GM04504 (cell line): ENCODE results near the gene PRKCH.
"Not testable (repeated sequence)": the region's sequence is repeated elsewhere in the genome, so short reads cannot be mapped to it uniquely, and the experiment has no call there.

Experiments
- DNase-seq: peaks from one replicate; pipeline ENCODE4 v3.0.0-alpha.2; 2012; ENCODE audit warnings: low read depth

The PRKCH gene

DNA sequence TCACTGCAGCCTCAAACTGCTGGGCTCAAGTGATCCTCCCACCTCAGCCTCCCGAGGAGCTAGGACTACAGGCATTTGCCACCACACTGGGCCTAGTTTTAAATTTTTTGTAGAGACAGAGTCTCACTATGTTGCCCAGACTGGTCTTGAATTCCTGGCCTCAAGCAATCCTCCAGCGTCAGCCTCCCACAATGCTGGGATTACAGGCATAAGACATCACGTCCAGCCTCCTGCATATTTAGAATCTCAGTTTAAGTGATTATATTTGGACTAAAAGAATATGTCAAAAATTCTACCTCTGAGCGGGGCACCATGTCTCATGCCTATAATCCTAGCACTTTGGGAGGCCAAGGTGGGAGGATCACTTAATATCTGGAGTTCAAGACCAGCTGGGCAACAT, 12.7 kb upstream of the PRKCH start:
- not testable (repeated sequence) for DNase-seq

DNA sequence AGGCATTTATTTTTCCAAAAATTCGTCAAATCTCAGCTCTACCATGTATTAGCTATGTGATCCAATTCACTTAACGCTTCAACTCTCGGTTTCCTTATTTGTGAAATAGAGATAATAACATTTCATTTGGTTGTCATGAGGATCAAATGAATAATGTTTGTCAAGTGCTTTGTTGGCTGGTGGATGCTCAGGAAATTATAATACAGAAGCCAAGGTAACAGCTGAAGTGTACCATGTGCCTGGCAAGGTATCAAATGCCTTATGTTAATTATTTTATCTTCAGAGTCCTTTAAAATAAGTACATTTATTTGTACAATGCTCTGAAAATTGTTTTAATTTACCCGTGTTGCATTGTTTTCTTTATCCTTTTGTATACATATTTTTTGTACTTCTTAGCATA, 6.1 kb upstream of the PRKCH start:
- DNase-seq, result no peak

DNA sequence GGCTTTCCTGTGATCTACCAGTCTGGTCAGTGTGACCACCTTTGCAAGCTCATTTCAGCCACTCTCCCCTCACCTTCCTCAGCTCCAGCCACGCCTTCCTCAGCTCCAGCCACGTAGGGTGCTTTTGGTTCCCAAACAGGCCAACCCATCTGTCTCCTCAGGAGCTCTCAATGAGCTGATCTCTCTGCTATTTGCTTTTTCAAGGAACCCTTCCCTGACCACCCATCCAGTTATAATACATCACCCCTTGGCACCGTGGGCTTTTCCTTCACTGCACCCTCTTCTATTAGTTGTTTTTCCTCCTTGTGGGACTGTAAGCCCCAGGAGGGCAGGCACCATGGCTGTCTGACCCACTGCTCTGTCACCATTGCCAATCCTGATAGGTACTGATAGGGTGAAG, 2.3 kb upstream of the PRKCH start:
- no peak for DNase-seq

DNA sequence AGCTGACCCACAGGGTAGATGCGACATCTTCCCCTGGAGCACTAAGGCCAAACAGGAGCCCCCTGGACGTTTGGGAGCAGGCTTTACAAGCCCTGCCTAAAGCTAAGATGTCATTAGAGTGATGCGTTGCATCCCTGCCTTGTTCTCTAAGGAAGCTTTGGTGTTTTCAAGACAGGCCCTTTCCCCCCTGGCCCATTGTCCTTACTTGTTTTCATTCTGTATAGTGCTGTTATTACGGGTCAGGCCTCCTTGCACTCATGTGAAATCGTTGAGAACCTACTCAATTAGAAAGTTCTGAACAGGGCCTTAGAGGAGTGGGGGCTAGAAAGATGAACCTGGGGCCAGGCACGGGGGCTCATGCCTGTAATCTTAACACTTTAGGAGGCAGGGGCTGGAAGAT, 1.7 kb upstream of the PRKCH start:
- DNase-seq, result no peak

DNA sequence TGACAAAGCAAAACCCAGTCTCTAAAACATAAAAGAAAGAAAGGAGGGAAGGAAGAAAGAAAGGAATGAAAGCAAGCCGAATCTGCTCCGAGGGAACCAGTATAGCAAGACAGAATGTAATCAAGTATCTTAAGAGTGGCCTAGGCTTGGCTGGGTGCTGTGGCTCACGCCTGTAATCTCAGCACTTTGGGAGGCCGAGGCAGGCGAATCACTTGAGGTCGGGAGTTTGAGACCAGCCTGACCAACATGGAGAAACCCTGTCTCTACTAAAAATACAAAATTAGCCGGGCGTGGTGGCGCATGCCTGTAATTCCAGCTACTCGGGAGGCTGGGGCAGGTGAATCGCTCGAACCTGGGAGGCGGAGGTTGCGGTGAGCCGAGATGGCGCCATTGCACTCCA, 1.2 kb upstream of the PRKCH start:
- not testable (repeated sequence) for DNase-seq

DNA sequence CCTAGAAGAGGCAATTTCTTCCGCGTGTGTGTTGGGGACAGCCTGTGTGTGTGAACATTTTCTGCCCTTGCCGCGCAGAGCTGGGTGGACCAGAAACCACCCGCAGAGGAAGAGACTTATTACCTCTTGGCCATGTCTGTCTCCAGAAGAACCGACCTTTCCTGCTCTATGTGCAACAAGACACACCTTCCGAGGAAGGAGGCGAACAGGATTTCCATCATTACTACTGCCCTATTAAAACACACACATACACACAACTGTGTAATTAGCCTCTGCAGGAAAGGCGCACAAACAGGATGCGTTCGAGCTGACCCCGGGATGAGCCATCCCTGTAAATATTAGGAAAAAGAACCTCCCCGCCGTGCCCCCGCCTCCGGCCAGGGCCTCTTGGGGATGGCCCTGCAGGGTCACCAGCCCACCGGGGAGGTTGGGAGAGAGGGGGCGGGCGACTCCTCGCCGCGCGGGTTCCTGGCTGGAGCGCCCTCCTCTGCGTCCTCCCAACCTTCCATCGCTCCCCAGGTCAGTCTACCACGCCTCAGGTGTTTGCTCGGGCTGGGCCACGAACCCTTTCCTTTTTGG, 484 bp upstream of the PRKCH start:
- DNase-seq, result no peak

DNA sequence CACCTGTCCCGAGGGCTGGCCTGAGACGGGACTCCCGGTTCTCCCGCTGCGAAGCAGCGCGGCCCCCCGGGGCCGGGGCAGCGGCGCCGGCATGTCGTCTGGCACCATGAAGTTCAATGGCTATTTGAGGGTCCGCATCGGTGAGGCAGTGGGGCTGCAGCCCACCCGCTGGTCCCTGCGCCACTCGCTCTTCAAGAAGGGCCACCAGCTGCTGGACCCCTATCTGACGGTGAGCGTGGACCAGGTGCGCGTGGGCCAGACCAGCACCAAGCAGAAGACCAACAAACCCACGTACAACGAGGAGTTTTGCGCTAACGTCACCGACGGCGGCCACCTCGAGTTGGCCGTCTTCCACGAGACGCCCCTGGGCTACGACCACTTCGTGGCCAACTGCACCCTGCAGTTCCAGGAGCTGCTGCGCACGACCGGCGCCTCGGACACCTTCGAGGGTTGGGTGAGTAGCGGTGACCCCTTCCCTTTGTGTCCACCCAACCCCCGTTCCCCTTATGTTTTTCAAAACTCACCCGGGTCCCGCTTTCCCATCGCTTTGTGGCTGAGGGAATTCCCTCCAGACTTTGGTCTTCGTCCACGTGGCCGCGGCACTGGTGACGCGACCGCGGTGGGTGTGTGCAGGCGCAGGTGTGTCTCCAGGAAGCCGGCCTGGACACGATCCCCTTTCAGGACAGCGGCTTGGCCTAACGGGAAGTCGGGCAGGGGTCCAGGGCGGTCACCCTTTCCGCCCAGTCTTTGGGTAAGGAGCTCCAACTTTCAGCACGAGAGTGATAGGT, 826 bp downstream of the PRKCH start:
- DNase-seq, result no peak

DNA sequence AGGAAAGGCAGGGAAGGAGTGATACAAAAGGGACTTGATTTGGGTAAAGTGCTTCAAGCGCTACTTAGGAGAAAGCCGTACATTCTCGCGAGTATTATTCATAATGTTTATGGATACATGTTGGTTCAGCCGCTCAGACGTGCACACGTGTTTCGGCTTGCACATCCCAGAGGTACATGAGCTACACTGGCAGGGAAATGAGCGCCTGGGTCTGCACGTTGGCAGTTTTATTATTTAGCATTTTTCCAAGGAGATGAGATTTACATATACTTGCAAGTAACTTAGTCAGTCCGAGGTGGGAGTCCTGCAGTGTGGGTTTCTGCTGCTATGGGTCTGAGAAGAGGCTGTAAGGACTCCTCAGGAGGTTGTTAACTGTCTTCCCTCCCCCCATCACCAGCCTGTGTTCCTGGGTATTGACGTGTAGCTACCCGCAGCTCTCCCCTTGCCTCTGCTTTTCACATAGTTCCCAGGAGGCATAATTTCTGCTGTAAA, 1.5 kb downstream of the PRKCH start:
- no peak for DNase-seq

DNA sequence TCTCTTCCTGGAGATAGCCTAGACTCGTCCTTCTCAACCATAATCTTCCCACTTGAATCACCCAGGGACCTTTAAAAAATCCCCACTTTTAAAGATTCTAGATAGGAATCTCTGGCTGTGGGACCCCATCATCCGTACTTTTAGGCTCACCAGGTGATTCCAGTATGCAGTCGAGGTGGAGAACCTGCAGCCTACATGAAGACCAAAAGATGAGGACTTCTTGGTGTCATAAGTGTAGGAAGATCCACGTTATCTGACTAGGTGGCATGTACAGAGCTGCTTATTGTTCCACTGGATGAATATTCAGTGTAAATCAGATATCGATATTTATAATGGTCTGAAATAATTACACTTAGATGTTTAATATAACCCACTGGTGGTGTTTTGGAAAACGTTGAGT, 2.6 kb downstream of the PRKCH start:
- DNase-seq, result no peak

DNA sequence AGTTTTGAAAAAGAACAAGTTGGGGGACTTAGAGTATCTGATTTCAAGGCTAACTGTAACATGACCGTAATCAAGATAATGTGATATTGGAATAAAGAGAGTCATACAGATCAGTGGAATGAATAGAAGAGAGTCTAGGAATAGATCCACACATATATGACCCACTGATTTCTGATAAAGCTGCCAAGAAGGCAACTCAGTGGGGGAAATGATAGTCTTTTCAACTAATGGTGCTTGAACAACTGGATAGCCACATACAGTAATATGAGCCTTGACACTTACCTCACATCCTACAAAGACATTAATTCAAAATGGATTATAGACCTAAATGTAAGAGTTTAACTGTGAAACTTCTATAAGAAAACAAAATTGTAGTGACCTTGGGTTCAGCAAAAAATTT, 3.8 kb downstream of the PRKCH start:
- no peak for DNase-seq

DNA sequence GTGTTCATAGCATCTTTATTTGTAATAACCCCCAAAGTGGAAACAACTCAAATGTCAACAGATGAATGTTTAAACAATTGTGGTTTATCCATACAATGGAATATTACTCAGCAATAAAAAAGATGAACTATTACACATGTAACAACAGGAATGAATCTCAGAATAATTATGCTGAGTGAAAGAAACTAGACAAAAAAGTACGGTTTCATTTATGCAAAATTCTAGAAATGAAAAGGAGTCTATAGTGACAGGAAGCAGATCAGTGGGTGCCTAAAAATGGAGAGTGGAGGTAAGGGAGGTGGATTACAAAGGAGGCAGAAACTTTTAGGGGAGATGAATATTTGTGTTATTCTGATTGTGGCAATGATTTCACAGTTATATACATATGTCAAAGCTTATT, 4.8 kb downstream of the PRKCH start:
- DNase-seq, result no peak

DNA sequence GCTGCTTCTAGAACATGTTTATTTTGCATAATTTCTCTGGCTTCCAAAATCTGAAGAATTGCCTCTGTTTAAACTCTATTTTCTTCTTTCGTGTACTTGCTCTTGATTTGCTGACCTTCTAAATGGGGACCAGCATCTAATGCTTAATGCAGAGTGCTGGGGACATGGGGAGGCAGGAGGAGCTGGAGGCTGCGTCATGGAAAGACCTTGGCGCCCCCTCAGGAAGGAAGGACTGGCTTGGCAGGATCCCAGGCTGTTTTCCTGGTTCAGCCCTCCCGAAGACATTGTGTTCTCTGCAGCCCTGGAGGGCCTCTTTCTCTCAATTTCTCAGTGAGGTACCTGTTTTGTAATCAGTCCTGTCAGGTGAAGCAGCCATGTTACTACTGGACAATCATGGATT, 5.5 kb downstream of the PRKCH start:
- DNase-seq, result no peak

DNA sequence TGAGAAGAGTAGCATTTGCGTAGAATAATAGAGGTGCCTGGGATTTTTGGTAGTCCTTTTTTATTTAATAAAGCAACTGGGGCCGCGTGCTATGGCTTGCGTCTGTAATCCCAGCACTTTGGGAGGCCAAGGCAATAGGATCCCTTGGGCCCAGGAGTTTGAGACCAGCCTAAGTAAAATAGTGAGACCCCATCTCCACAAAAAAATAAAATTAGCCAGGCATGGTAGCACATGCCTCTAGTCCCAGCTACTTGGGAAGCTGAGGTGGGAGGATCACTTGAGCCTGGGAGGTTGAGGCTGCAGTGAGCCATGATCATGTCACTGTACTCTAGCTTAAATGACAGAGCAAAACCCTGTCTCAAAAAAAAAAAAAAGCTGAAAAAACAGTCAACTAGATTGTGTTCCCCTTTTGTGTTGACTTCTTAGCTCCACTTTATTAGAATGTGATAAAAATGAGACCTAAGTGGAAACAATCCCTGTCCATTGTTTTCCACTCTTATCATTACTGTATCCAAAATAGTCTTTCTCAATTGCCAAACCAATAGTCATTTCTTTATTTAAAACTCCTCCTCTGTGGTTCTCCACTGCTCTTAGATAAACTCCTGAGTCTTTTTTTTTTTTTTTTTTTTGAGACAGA, 7.4 kb downstream of the PRKCH start:
- DNase-seq, result no peak

DNA sequence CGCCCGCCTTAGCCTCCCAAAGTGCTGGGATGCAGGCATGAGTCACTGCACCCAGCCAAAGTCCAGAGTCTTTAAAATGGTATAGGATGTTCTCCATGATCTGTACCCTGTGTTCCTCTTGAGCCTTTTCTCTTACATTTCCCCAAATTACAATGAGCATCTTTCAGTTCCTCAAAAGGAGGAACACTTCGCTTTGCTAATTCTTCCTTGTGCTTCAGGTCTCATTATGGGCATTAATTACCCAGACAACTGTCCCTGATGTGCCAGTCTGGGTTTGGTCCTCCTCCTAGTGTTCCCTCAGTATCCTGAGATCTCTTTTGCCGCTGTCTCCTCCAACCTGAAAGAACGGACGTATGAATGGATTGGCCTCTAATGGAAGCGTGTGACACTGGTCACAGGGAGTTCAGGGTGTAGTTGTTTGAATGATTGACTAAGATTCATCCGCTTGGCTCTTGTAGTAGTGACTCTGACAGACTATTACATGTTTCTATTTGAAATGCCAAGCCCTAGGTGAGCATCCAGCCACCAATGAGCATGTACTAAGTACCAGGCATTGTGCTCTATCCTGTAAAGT, 8.2 kb downstream of the PRKCH start:
- no peak for DNase-seq

DNA sequence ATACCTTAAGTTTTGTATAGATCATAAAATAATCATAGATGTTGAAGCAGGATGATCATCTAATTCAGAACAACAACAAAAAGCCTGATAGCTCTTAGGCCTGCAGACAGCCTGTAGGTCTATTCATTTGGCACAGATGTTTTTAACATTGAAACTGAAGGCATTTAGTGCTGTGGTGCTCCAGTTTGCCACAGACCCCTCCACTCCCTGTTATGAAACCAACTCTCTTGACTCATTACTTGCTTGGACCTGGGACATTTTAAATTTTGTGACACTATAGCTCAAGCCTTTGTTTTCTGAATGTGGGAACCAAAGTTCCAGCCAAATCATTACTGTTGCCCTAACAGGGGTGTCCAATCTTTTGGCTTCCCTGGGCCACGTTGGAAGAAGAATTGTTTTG, 9.1 kb downstream of the PRKCH start:
- no peak for DNase-seq

DNA sequence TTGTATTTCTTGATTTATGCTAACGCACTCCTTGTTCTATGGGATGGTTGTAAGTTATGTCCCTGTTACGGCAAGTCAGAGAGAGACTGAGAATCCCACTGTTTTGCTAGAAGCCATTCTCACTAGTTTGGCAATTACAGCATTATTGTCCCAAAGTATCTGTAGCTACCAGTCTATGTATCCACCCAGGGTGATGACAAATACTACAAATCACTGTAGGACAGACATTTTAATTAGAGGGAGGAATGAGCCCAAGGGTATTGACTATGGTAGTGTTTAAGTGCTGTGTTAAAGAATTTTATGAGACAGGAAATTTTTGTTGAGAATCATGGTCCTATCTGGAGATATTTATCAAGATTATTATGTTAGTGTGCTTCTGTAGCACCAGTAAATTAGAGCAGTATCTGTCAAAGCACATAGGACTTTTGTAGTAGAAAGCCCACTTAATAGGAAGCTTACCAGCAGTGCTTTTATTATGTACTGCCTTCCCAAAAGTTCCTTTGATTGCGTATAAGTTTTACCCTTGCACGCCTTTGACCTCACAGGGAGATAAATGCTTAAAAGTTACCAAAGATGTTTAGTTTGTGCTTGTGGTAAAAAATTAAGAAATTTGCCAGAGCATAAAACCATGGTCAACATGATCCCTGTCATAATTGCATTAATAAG, 10.7 kb downstream of the PRKCH start:
- DNase-seq, result no peak

DNA sequence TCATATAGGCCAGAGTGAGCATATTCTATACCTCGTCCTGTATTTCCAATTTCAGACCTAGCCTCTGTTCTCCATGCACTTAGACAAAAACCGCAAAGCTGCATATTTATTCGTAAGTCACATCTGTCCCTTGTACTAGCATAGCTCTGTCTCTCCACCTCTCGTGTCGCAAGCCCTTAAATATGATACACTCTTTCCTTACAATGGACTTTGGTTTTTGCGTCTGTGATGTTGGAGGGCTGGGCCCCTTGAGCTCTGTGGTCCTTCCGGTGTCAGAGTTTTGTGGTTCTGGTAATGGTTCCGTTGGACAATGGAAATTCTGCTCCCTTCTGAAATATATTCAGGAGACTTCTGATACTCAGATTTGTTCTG, 11.3 kb downstream of the PRKCH start:
- no peak for DNase-seq

DNA sequence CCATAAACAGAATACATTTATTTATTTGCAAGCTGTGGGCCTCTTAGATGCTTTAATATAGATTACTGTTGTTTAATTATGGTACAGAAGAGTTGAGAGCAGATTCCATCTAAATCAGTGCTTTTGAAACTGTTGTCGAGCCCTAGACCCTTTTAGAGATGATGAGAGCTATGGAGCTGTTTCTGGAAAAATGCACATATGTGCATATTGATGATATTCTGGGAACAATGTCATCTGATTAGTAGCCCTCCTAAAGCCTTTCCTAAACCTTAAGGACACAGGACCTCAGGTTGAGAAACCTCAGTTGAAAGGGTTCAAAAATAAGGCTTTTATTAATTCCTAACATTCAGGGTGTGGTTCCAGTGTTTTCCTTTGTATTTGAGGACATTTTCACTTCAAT, 11.7 kb downstream of the PRKCH start:
- no peak for DNase-seq

DNA sequence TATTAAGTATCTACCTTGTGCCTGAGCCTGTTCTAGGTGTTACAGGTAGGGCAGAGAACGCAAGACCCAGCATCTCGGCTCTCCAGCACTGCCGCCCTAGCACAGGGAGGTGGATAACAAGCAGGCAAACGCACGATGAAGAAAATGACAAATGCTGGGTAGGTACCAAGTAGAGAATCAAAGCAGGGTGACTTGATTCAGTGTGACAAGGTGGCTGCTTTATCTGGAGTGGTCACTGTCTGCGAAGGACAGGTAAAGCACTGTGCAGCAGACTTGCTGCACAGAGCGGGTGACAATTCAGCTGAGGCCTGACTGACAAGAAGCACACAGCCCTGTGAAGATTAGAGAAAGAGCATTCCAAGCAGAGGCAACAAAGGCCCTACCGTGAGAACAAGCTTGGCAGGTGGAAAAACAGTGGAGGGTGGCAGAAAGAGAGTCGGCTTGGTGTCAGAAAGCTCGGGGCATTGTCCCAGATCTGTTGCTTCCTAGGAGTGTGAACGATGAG, 12.9 kb downstream of the PRKCH start:
- DNase-seq, result no peak

DNA sequence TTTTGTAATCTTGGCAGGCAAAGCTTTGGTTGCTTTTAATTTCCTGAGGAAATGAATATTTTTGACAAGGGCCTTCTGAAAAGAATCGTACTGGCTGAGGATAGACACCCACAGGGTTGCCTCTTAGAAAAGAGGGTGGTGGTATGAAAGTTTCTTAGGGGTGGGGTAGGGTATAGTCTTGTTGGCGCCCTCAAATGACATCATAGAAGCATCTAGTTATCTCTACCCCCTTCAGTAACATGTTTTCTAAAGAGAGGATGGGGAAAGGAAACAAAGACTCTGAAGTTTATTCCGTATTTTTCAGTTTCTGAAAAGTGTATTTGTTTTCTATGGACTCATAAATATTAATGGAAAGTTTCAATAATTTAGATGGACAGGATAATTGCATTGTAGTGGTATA, 13.7 kb downstream of the PRKCH start:
- no peak for DNase-seq

DNA sequence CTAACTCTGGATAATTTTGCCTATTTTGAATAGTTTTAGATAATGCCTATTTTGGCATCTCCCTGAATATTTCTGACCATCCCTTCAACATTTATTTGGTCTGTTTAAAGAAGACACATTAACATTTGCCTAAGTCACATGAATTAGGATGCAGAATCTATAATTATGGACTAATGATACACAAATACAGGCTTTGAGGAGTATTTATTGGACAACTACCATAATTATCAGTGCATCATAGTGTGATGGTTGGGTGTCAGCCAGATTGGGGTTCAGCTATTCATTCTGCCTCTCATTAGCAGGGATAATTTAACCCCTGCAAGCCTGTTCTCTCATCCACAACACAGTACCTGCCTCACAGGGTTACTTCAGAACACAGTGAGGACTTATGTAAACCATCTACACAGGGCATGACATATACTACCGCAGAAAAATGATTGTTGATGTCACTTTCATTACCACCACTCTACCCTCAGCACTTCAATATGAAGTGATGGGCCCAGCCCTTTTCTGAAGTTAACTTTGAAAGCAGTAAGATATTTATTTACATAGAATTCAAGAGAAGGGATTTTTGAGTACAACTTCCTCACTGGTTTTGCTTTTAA, 14.4 kb downstream of the PRKCH start:
- no peak for DNase-seq

DNA sequence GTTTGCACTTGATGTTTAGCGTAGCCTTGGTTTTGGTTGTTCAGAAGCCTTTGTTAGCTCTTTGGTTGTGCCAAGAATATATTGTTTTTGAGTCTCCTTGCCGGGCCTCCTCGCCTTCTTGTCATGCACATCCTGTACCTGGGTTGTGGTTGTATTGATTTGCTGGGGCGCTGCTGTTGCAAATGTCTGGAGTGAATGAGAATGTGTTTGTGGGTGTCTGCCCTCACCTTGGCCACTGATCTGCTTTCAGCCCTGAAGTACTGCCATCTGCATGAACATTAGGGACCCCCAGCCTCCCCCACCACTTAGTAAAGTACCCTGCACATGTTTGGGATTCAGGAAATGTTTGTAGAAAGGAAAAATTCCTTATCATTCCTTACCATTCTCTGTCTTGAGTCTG, 16.5 kb downstream of the PRKCH start:
- no peak for DNase-seq
